ENCODE data around the gene PRKG1. TPM values are rescaled to one million over a fixed set of nuclear protein-coding genes. Genes with fewer than 3 reads are reported as not detected.

Gene PRKG1
- total and polyA plus RNA-seq, 2 donors (not counting 1 experiment from before 2014, with no cell fraction given), result 45.8 to 71.8 TPM

GRCh38 chr10:51469686-51470085 is 395.4 kb downstream of the PRKG1 start:
- DNase-seq (ENCODE audit: low read depth in 2 of 2), result no peak
- Histone ChIP-seq H3K79me2 (ENCODE audit: control insufficient read depth, insufficient read depth, low read length) (no peaks in the 10 kb centered on the region), H2AFZ (ENCODE audit: low read length) (no peak overlapping the region), H3K27me3 (ENCODE audit: control insufficient read depth, insufficient read depth, low read length) (no peaks in the 10 kb centered on the region), H3K36me3 (ENCODE audit: control insufficient read depth, insufficient read depth, low read length) (no peaks in the 10 kb centered on the region), H3K9me3 (ENCODE audit: control insufficient read depth, insufficient read depth, low read depth, low read length) (no peaks in the 10 kb centered on the region), H3K27ac (ENCODE audit: insufficient read depth, low read length) (no peak overlapping the region), H3K9ac (ENCODE audit: insufficient read depth, low read length) (no peak overlapping the region), H4K20me1 (ENCODE audit: control insufficient read depth, extremely low read depth, insufficient read depth, low read length) (no peaks in the 10 kb centered on the region), H3K4me3 (replicated peaks in 1 of 4; ENCODE audit: control extremely low read depth in 1 of 4, insufficient read depth in 1 of 4, low read depth in 3 of 4, low read length in 4 of 4) (no peak overlapping the region), H3K4me2 (ENCODE audit: extremely low read depth, insufficient read depth, low read length) (no peak overlapping the region), H3K4me1 (ENCODE audit: control insufficient read depth, extremely low read depth, insufficient read depth, low read length) (no peaks in the 10 kb centered on the region)
- no peak for TF ChIP-seq CTCF (conservative IDR thresholded peaks at IDR 0.05 in 1 of 2, IDR thresholded peaks at IDR 0.05 in 1 of 2; ENCODE audit: low read depth in 1 of 2, low read length in 2 of 2)
- no peak for TF ChIP-seq EZH2 (IDR thresholded peaks at IDR 0.05; ENCODE audit: low read length, missing control alignments)

- no peak overlapping the region for H3K4me2 ChIP-seq (ENCODE audit: extremely low read depth, insufficient read depth, low read length)
- H3K27ac ChIP-seq (ENCODE audit: insufficient read depth, low read length), result no peak overlapping the region
- H3K36me3 ChIP-seq (ENCODE audit: control insufficient read depth, insufficient read depth, low read length), result no peaks in the 10 kb centered on the region
These were observed 397.0 kb downstream of the PRKG1 start for GRCh38 chr10:51471271-51471670.

GRCh38 chr10:51472154-51472553 is 397.9 kb downstream of the PRKG1 start:
- Histone ChIP-seq H3K27me3 (ENCODE audit: control insufficient read depth, insufficient read depth, low read length) (no peaks in the 10 kb centered on the region), H4K20me1 (ENCODE audit: control insufficient read depth, extremely low read depth, insufficient read depth, low read length) (no peaks in the 10 kb centered on the region), H3K27ac (ENCODE audit: insufficient read depth, low read length) (no peak overlapping the region), H3K79me2 (ENCODE audit: control insufficient read depth, insufficient read depth, low read length) (no peaks in the 10 kb centered on the region), H3K4me2 (ENCODE audit: extremely low read depth, insufficient read depth, low read length) (no peak overlapping the region), H2AFZ (ENCODE audit: low read length) (no peak overlapping the region), H3K4me3 (replicated peaks in 1 of 4; ENCODE audit: control extremely low read depth in 1 of 4, insufficient read depth in 1 of 4, low read depth in 3 of 4, low read length in 4 of 4) (no peak overlapping the region), H3K9ac (ENCODE audit: insufficient read depth, low read length) (no peak overlapping the region), H3K4me1 (ENCODE audit: control insufficient read depth, extremely low read depth, insufficient read depth, low read length) (no peaks in the 10 kb centered on the region), H3K36me3 (ENCODE audit: control insufficient read depth, insufficient read depth, low read length) (no peaks in the 10 kb centered on the region), H3K9me3 (ENCODE audit: control insufficient read depth, insufficient read depth, low read depth, low read length) (no peaks in the 10 kb centered on the region)
- DNase-seq (ENCODE audit: low read depth in 2 of 2), result no peak
- no peak for TF ChIP-seq EZH2 (IDR thresholded peaks at IDR 0.05; ENCODE audit: low read length, missing control alignments)
- TF ChIP-seq CTCF (conservative IDR thresholded peaks at IDR 0.05 in 1 of 2, IDR thresholded peaks at IDR 0.05 in 1 of 2; ENCODE audit: low read depth in 1 of 2, low read length in 2 of 2), result no peak

More at GRCh38 chr10:51471271-51471670, 397.0 kb downstream of the PRKG1 start:
- Histone ChIP-seq H3K4me1 (ENCODE audit: control insufficient read depth, extremely low read depth, insufficient read depth, low read length) (no peaks in the 10 kb centered on the region), H3K79me2 (ENCODE audit: control insufficient read depth, insufficient read depth, low read length) (no peaks in the 10 kb centered on the region), H3K9ac (ENCODE audit: insufficient read depth, low read length) (no peak overlapping the region), H4K20me1 (ENCODE audit: control insufficient read depth, extremely low read depth, insufficient read depth, low read length) (no peaks in the 10 kb centered on the region), H3K27me3 (ENCODE audit: control insufficient read depth, insufficient read depth, low read length) (no peaks in the 10 kb centered on the region), H3K9me3 (ENCODE audit: control insufficient read depth, insufficient read depth, low read depth, low read length) (no peaks in the 10 kb centered on the region), H2AFZ (ENCODE audit: low read length) (no peak overlapping the region), H3K4me3 (replicated peaks in 1 of 4; ENCODE audit: control extremely low read depth in 1 of 4, insufficient read depth in 1 of 4, low read depth in 3 of 4, low read length in 4 of 4) (no peak overlapping the region)
- TF ChIP-seq EZH2 (IDR thresholded peaks at IDR 0.05; ENCODE audit: low read length, missing control alignments), result no peak
- no peak for TF ChIP-seq CTCF (conservative IDR thresholded peaks at IDR 0.05 in 1 of 2, IDR thresholded peaks at IDR 0.05 in 1 of 2; ENCODE audit: low read depth in 1 of 2, low read length in 2 of 2)
- DNase-seq (ENCODE audit: low read depth in 2 of 2), result no peak
